ENCODE results near the gene APBB2.

DNA sequence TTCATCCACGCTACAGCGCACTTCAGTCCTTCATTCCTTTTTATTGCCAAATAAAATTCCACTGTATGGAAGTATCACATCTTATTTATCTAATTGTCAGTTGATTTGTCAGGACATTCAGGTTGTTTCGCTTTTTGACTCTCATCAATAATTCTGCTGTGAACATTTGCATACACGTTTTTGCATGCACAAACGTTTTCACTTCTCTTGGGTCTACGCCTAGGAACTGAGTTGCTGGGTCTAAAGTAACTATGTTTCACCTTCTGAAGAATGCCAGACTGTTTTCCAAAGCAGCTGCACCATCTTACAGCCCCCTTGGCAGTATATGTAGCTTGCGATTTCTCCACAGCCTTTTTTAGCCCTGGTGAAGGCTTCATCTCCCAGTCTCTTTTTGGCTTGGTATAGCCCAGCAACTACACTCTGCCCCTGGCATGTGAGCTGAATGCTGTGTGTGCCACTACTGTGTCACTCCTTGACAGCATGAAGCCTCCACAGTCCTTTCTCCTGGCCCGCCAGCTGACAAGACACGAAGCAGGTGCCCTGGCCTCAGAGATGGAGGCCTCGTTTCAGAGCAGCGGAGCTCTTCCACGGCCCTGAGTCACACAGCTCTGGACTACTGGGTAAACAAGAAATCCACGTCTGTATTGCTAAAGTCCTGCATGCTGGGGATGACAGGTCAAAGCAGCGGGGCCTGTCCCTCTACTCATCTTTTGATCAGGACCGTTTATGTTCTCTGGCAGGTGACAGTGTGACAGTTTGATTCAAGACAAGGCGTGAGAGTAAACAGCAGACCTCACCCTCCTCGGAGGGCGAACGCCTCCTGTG, 389.1 kb downstream of the APBB2 start:
- TF ChIP-seq EP300 (IDR thresholded peaks at IDR 0.05) = no peak
- TF ChIP-seq, protein P1, sequence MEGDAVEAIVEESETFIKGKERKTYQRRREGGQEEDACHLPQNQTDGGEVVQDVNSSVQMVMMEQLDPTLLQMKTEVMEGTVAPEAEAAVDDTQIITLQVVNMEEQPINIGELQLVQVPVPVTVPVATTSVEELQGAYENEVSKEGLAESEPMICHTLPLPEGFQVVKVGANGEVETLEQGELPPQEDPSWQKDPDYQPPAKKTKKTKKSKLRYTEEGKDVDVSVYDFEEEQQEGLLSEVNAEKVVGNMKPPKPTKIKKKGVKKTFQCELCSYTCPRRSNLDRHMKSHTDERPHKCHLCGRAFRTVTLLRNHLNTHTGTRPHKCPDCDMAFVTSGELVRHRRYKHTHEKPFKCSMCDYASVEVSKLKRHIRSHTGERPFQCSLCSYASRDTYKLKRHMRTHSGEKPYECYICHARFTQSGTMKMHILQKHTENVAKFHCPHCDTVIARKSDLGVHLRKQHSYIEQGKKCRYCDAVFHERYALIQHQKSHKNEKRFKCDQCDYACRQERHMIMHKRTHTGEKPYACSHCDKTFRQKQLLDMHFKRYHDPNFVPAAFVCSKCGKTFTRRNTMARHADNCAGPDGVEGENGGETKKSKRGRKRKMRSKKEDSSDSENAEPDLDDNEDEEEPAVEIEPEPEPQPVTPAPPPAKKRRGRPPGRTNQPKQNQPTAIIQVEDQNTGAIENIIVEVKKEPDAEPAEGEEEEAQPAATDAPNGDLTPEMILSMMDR (IDR thresholded peaks at IDR 0.05) = no peak
